ENCODE data around the gene TTC9B.

DNA sequence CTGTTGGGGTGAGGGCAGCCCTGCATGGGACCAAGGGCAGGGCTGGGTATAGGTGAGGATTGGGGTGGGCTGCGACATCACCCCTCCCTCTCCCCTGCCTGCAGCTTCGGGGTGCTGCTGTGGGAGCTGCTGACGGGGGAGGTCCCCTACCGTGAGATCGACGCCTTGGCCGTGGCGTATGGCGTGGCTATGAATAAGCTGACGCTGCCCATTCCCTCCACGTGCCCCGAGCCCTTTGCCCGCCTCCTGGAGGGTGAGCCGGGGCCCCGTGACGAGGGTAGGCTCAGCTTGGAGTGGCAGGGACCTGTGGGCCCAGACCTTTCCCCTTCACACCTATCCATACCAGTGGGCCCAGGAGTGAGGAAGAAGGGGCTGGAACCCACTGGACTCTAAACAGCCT lies 13.8 kb downstream of the TTC9B start:
- TF ChIP-seq, protein P1, sequence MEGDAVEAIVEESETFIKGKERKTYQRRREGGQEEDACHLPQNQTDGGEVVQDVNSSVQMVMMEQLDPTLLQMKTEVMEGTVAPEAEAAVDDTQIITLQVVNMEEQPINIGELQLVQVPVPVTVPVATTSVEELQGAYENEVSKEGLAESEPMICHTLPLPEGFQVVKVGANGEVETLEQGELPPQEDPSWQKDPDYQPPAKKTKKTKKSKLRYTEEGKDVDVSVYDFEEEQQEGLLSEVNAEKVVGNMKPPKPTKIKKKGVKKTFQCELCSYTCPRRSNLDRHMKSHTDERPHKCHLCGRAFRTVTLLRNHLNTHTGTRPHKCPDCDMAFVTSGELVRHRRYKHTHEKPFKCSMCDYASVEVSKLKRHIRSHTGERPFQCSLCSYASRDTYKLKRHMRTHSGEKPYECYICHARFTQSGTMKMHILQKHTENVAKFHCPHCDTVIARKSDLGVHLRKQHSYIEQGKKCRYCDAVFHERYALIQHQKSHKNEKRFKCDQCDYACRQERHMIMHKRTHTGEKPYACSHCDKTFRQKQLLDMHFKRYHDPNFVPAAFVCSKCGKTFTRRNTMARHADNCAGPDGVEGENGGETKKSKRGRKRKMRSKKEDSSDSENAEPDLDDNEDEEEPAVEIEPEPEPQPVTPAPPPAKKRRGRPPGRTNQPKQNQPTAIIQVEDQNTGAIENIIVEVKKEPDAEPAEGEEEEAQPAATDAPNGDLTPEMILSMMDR (IDR thresholded peaks at IDR 0.05; ENCODE audit: low read length): no peak
- TF ChIP-seq EZH2 (optimal IDR thresholded peaks at IDR 0.05; ENCODE audit: low read depth, low read length) (no peak), EZH2phosphoT487 (IDR thresholded peaks at IDR 0.05; ENCODE audit: low read length) (no peak)

All from MM.1S (cell line).